Dermis microvascular lymphatic vessel endothelial cell (primary cell): Measurements from ENCODE around the gene PPT2. TPM values are rescaled to one million over a fixed set of nuclear protein-coding genes. Genes with fewer than 3 reads are reported as not detected.
"Not testable (repeated sequence)": the region's sequence is repeated elsewhere in the genome, so short reads cannot be mapped to it uniquely, and the experiment has no call there.

Experiments used
- DNase-seq, 2 donors: peaks; one replicate each; pipeline versions ENCODE4 v3.0.0 to v3.0.0-alpha.2; 2010; ENCODE audit warnings: low read depth in 2 of 2
- total RNA-seq: library from RNA; depleted of rRNA; stranded (reverse); fragments of >200 nt; gene quantifications from 2 replicates; pipeline ENCODE4 v1.2.1, GENCODE V29; 2014

The PPT2 gene
- total RNA-seq, 1 donor from 2014 or later = 50.1 TPM

DNA sequence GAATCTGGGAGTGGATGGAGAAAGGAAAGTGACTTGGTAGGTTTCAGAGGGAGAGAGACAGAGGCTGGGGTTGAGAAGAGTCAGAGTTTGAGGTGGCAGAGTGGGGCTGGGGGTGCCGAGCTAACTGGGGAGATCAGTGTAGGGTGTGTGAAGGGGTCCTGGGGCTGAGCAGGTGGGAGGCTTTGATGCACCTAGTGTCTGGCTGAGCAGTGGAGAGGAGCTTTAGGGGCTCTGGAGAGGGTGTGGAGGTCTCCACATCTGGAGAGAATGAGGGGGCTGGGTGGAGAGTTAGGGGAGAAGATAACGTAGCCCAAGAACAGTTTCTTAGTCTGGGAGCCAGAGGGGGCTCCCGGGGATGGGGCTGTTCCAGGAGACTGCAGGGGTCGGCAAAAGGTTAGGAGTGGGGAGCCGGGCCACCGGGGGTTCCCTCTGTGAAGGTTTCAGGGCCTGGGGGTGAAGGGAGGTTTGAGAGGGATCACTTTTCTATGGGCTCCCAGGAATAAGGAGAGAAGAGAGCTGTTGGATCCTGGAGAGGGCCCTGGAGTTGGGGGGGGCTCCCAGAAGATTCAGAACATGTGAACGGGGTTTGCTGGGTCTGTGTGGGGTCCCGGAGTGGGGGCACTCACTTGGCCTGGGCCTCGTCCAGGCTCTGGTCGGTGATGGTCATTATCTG lies 35.3 kb downstream of the PPT2 start:
- no peak for DNase-seq

DNA sequence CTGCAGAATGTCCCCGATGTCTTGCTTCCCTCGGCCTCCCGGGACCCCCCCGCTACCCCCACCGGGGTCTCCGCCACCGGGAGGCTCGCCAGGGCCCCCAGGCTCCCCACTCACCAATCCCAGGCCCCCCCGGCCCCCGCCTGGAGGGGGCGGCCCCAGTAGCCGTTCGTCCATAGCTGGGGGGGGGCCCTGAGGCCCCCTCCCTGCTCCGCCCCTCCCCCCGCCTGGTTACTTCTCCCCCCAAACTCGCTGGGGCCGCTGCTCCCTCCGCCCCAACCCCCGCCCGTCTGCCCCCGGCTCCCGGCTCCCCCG lies 35.8 kb downstream of the PPT2 start:
- no peak for DNase-seq

DNA sequence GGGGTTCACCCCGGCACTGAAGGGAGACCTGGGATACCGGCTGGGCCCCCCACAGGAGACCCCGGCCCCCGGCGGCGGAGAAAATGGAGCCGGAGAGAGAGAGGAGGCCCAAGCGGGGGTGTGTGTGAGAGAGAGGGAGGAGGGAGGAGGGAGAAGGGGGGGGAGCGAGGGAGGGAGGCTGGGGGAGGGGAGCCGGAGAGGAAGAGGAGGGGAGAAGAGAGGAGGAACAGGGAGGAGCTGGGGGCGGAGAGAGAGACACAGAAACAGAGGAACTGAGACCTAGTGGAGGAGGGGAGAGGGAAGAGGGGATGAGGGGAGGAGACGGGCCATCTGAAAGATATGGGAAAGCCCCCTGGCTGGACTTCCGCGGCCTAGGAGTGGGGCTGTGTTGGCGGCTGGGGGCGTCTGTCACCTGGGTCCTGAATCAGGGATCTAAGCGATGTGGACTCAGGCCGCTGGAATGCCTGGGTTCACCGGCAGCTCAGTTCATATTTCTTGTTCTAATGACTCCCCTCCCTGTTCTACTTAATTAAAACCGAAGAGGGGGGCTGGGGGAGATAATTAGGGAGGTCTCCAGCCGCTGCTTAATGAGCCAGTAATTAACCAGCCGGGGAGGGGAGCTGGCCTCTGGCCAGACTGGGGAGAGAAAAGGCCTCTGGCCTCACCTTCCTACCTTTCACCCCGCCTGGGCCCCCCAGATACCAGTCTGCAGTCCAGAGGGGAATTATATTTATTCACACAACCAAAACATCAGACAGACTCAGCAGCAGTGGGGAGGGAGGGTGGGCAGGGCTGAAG lies 36.3 kb downstream of the PPT2 start, which contains the start of gene PBX2:
Gene PBX2 (minus strand): TSS at position 149 of the 798 bp plus-strand sequence. CDS start 287 bp downstream, outside the sequence.
- peak; percentile 91 to 98 for DNase-seq

DNA sequence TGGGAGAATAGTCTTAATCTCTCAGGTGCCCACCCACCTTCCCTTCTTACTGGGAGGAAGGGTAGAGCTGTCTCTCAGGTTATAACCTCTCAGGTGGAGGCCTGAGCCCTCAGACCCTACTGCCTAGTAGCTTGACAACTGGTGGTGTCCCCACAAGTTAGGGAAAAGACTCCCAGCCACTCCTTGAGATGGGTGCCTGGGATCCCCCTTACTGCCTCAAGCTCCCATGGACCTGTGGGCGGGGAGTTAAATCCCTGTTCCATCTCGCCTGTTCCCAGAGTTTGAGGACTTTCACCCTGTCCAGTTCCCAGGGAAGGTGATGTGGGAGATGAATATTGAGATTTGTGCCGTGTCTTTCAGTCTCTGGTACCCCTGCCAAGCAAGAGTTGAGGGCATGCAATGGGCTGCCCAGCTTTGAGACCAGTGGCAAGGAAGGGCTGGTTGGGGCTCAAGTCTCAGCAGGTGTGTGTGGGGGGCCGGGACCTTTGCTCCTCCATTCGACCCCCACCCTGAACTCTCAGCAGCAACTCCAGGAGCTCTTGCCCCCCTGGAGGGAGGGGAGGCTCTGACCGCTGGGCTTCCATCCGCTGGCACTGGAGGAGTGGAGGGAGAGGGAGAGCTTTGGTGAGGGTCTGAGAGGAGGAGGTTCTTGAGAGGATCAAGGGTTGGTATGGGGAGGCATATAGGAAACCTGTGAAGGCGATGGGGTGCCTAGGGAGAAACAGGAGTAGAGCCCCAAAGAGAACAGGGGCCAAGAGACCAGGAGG lies 37.2 kb downstream of the PPT2 start:
- no peak for DNase-seq

GRCh38 chr6:32191696-32192607 lies 38.0 kb downstream of the PPT2 start:
- no peak for DNase-seq

GRCh38 chr6:32192608-32193039 lies 38.7 kb downstream of the PPT2 start, which contains the start of gene GPSM3:
Gene GPSM3, minus strand, starts transcription at chr6:32192643. Its CDS starts 130 bp downstream, at chr6:32192513.
- peak in 1 of 2 donors; percentile 71 for DNase-seq

DNA sequence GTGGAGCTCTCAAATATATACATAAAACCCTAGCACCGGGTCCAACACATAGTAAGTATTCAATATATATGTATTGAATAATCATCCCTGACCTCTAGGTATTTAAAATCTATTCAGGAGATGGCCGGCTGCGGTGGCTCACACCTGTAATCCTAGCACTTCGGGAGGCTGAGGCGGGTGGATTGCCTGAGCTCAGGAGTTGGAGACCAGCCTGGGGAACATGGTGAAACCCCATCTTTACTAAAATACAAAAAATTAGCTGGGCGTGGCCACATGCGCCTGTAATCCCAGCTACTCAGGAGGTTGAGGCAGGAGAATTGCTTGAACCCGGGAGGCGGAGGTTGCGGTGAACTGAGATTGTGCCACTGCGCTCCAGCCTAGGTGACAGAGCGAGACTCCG lies 39.2 kb downstream of the PPT2 start:
- DNase-seq = not testable (repeated sequence)

DNA sequence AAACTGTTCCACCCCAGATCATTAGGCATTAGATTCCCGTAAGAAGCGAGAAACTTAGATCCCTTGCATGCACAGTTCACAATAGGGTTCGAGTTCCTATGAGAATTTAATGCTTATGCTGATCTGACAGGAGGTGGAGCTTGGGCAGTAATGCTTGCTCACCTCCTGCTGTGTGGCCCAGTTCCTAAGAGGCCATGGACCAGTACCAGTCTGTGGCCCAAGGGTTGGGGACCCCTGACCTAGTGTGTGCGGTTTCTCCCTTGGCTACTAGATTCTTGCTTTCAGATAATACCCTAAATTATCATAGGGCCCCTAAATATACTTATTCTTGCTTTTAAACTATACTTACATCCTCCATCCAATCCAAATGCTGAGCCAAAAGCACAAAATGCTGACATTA lies 40.4 kb downstream of the PPT2 start:
- no peak for DNase-seq

- peak in 1 of 2 donors; percentile 71 for DNase-seq
Observed at GRCh38 chr6:32194825-32195651, 41.1 kb downstream of the PPT2 start.

GRCh38 chr6:32195652-32195901 lies 41.6 kb downstream of the PPT2 start:
- peak; percentile 98 to 100 for DNase-seq

GRCh38 chr6:32195902-32196681 lies 42.2 kb downstream of the PPT2 start:
- DNase-seq = peak; percentile 99 to 100

- peak in 1 of 2 donors; percentile 81 for DNase-seq
Observed at GRCh38 chr6:32196682-32197616, 43.0 kb downstream of the PPT2 start.

- DNase-seq = no peak
Observed at GRCh38 chr6:32198345-32198696, 44.4 kb downstream of the PPT2 start.

- no peak for DNase-seq
Observed at GRCh38 chr6:32198866-32199265, 44.9 kb downstream of the PPT2 start.

DNA sequence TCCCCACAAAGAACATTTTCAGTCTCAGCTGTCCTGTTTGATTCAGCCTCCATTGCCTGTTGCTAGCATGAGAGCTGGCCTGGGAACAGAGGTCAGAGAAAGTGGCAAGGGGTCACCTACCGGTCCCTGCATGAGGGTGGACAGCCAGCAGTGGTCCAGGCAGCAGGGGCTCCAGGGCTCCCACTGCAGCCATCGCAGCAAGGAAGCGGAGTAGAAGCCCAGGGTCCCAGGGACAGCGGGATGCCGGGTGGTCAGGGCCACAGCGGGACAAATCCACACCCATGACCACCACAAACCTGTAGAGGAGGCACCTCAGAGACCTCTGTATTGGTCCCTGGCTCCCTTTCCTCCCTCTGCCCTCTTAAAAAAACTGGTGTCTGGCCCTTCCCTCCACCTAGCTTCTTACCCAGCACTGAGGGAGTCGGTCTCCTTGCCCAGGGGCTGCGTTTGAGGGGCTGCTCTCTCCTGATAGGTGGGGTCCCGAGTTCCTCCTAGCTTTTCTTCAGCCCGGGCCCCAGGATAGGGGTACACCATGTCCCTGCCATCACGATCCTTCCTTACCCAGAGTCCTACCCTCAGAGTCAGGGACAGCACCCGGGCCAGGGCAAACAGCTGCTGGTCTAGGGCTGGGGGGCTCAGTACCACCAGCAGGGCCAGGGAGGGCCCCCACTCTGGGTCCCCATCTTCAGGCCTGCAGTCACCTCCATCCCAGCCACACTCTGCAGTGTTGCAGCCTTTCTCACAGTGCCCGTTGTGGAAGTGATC lies 47.0 kb downstream of the PPT2 start:
- DNase-seq = no peak

- DNase-seq = no peak
Observed at GRCh38 chr6:32202186-32202585, 48.2 kb downstream of the PPT2 start.

GRCh38 chr6:32203426-32204267 lies 49.7 kb downstream of the PPT2 start:
- no peak for DNase-seq
